GM11168 (cell line): Measurements from ENCODE around the gene KRTAP10-6.
"Not testable (repeated sequence)": the region's sequence is repeated elsewhere in the genome, so short reads cannot be mapped to it uniquely, and the experiment has no call there.

Experiments used
- in situ Hi-C: fragments of 300-500 bp; cut with MboI; formaldehyde crosslinking; loops from one replicate; pipeline ENCODE4 v1.12.0; 2022; ENCODE audit warnings: low sequenced_read_pairs; ENCODE audit not compliant: unreplicated experiment

KRTAP10-6 gene

DNA sequence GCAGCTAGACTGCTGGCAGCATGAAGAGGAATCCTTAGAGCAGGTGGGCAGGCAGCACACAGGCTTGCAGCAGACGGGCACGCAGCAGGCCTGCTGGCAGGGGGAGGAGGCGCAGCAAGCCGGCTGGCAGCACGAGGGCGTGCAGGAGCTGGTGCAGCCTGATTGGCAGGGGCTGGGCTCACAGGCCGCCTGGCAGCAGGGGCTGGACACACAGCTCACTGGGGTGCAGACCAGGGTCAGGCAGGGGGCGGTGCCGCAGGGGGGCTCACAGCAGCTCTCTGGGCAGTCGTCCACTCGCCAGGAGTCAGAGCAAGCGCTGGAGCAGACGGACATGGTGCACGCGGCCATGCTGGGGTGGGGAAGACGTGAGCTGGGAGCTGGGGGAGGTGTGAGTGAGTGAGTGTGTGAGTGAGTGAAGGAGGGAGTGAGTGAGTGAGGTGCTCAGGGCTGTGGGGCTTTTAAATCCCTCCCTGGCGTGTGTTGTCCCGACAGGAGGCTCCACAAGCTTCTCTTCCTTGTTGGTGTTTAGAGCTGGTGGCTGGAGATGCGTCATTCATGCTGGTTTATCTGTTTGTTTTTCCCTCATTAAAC, 12.0 kb downstream of the KRTAP10-6 start, which contains the start of gene KRTAP10-5:
TSS of gene KRTAP10-5 (minus strand) at position 374 of the 591 bp plus-strand sequence. CDS start at position 348, 26 bp downstream.
- in situ Hi-C loops = not testable (repeated sequence)

DNA sequence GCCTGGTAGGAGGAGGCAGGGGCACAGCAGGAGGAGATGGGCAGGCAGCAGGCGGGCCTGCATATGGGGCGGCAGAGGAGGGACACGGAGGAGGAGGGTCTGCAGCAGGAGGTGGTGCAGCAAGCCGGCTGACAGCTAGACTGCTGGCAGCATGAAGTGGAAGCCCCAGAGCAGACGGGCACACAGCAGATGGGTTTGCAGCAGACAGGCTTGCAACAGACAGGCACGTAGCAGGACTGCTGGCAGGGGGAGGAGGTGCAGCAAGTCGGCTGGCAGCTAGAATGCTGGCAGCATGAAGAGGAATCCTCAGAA, 12.5 kb downstream of the KRTAP10-6 start:
- in situ Hi-C loops = no loop called here

DNA sequence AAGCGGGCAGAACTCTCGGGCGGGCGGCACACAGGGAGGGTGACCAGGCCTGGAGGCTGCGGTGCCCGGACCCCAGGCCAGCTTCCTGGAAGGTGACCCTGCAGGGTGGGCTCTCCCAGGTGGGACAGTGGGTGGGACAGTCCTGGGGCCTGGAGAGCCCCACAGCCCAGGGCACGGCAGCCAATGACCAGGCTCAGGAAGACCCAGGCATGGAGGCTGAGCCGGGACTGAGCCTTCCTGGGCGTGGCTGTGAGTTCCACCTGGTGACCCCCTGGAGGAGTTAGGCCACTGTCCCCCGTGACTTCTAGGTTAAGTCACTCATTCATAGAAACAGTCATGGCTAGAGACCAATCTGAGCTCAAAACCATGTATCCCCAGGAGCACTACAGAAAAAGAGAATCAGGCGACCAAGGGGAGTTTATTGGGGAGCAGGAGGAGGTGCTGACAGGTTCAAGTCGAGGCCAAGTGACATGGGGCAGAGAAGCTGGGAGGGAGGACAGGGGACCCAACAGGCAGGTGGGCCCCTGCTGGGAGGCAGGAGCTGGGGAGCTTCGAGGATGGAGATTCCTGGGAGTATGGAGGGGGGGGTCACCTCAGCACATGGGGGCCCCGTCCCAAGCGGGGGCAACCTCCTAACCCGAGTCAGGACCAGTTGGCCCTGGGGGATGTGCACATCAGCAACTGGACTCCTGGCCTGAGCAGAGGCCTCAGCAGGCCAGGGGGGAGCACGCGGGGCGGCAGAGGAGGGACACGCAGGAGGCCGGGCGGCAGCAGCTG, 13.1 kb downstream of the KRTAP10-6 start:
- in situ Hi-C loops = no loop called here

GRCh38 chr21:44578371-44579055, 13.8 kb downstream of the KRTAP10-6 start:
- in situ Hi-C loops = no loop called here

DNA sequence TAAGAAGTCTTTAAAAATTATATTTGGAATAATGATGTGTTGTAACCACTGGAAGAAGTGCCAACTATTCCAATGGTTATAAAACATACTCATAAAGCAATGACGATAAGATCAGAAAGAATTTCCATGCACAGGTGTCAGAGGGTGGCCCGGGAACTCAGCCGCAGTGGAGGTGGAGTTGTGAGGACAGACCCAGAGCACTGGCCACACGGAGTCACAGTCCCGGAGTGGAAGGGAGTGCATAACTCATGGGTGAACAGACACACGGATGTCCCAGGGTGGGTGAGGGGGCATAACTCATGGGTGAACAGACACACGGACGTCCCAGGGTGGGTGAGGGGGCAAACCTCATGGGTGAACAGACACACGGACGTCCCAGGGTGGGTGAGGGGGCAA, 16.3 kb downstream of the KRTAP10-6 start:
- in situ Hi-C loops = no loop called here

DNA sequence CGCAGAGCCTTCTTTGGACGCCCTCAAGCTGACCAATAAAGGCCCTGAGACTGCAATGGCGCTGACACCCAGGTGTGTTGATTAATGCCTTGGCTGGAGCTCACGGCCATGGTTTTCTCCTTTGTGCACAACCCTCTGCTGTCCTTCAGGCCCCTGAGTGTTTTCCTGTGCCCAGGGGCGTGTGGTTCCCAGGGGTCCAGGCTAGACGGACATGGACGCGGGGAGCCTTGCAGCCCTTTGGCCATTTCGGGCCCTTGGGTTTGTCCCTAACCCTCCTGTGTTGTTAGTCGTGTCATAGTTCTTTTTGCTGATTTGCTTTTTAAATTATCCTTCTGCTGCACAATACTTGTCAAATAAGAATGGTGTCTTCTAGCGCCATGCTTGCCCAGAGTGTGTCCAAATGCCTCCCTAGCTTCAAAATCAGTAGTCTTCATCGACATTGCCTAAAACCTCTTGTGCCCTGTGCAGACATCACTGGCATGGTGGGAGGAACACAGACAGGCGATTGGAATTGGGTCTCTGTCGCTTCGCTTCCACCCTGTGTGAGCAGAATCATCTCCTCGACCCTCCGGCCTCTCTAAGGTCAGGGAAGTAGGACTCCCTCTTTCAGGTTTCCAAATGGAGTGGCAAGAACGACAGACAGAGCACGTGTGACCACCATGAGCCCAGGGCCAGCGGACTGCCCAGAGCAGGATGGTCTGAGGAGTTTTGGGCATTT, 16.8 kb downstream of the KRTAP10-6 start:
- in situ Hi-C loops = no loop called here

- in situ Hi-C loops = no loop called here
These were observed 17.6 kb downstream of the KRTAP10-6 start for GRCh38 chr21:44574457-44575306.

- in situ Hi-C loops = not testable (repeated sequence)
These were observed 18.5 kb downstream of the KRTAP10-6 start, which contains the start of gene KRTAP10-4 for GRCh38 chr21:44573630-44574456. Gene KRTAP10-4 (plus strand): TSS chr21:44573729. CDS start chr21:44573759, 30 bp downstream.

GRCh38 chr21:44572959-44573583, 19.2 kb downstream of the KRTAP10-6 start:
- in situ Hi-C loops = no loop called here

DNA sequence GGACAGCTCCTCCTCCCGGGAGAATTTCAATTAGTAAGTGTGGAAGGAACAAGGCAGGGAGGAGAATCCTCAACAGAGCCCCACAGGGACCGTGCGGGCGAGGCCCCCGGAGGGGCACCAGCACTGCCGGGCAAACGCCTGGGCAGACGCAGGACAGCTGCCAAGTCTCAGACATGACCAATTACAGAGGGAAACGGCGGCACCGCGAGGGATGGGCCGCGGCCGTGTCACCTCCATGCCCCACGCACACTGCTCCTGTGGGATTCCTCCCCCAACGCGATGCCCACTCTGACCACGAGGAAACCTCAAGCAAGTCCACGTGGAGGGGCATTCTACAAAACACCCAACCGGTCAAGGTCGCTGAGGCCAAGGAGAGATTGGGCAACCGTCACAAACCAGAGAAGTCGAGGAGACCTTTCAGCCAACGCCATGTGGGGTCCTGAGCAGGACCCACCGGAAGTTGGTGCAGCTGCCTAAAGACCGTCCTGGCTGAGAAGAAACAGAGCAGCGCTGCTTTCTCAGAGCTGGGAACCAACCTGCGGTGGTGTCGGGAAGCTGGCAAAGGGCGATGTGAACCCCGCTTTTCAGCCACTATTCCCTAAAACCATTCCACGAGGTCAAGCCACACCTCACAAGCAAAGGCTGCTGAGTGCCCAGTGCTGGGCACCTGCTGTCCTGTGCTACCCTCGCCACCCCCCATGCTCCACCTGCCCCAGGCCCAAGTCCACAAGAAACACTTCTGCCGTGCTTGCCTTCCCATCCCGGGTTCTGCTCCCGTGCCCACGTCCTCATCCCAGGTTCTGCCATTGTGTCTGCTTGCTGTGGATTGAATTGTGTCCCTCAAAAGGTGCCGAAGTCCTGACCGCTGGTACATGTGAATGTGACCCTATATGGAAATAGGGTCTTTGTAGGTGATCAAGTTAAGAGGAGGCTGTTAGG, 20.2 kb downstream of the KRTAP10-6 start:
- in situ Hi-C loops = no loop called here

GRCh38 chr21:44571296-44571695, 21.0 kb downstream of the KRTAP10-6 start:
- in situ Hi-C loops = no loop called here

DNA sequence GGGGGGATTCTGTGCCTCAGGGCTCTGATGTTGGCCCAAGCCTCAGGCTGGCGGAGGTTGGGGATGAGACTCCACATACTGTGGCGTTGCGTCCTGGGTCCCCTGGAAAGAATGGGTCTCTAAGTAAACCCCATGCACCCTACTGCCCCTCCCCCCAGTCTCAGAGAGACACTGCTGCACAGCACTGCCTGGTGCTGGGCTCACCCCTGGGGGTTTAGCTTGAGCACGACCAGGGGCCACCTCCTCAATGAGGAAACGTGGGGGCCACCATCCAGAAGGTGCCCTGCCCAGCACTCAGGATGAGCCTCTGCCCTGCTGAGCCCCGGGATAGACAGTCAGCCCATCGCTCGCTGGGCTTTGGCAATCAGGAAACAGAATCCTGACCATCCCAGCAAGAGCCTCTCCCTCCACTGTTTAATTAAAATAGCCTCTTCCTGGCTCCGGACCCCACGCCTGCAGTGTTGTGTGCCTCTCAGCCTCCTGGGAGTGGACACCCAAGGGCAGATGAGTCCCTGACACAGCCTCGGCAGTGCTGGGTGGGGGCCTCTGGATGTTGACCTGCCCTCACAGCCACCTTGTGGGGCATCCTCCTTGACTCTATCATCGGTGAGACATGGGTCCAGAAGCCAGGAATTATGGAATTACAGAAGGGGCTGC, 22.3 kb downstream of the KRTAP10-6 start:
- in situ Hi-C loops = no loop called here

GRCh38 chr21:44568667-44569556, 23.4 kb downstream of the KRTAP10-6 start:
- in situ Hi-C loops = no loop called here

GRCh38 chr21:44568261-44568660, 24.0 kb downstream of the KRTAP10-6 start:
- in situ Hi-C loops = no loop called here

GRCh38 chr21:44567481-44568171, 24.7 kb downstream of the KRTAP10-6 start:
- in situ Hi-C loops = no loop called here
